NCI-H128 (cell line): Measurements from ENCODE around the gene FYTTD1.

Experiments
- DNase-seq: peaks from one replicate; lab custom pipeline; 2025; ENCODE audit not compliant: unreplicated experiment; lab: John Stamatoyannopoulos, UW

Gene FYTTD1

DNA sequence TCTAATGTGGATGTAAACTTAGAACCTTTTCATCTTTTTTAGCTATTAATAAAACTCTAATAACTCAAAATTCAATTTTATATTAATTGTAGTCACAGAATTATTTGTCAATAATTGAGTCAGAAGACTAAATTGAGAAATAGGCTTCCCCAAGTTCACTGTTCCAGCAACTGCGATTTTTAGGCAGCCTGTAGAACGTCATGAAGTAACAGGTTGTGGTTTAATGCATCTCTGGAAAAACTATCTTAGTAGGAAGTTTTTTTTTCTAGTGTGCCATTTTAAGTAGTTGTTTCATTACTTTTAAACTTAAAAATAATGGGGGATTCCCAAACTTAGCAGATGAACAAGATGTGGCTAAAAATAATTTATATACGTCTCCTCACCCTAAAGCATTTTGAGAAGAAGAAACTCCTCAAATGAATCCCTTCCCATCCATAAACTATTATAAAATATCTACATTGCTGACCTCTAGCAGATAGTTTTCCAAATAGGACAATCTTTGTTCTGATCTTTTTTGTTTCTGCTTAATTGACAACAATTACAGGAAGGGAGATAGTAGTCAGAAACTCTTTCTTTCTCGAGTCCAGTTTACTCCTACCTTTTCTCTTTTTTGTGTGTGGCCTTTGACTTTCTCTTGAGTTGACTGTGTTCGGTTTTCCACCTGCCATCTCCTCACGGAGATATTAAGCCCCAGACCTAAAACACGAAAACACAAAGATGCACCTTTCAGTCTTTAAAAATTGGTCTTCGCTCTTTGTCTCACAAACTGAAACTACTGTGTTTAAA is 84.4 kb downstream of the FYTTD1 start:
- no peak for DNase-seq

DNA sequence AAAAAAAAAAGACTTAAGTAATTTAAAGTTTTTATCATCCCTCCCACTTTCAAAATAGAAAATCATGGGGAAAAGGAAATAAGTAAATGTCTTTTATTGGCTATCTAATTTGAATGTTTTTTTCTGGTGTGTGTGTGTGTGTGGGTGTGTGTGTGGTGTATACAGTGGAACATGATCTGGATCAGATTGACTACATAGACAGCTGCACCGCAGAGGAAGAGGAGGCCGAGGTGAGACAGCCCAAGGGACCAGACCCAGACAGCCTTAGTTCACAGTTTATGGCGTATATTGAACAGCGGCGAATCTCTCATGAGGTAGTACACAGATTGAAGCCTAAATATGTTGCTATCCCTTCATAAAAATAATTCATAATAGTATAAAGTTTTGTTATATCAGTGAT is 85.8 kb downstream of the FYTTD1 start:
- no peak for DNase-seq

DNA sequence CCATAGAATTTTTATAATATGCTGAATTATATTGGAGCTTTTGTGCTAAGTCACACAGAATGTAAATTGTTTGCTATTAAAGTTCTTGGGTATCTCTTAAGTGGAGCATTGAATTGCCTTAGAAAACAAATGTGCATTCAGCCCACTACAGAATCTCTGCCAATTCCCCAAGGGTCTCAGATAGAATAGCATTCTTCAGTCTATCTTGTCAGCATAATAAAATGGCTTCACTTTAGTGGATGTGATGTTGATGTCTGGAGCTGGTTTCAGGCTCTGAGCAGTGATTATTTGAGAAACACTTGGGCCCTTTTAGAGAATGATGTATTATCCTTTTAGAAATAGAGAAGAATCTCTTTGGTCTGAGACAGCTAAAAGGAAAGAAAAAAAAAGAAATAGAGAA is 86.6 kb downstream of the FYTTD1 start:
- DNase-seq: peak; percentile 17
